Keratinocyte (primary cell): ENCODE measurements around the gene STEAP2. TPM values are rescaled to one million over a fixed set of nuclear protein-coding genes. Genes with fewer than 3 reads are reported as not detected.

Source experiments
- DNase-seq: peaks from one replicate; pipeline ENCODE4 v3.0.0-alpha.2; 2011; ENCODE audit warnings: low read depth, missing footprints, low spot score
- FAIRE-seq: peaks from 2 replicates; lab custom pipeline; 2011; peaks lifted over from hg19 to GRCh38; lab: Jason Lieb, UNC
- H2AFZ ChIP-seq: 2 replicates; pipeline ENCODE4 v1.6.0; 2012; ENCODE audit warnings: low read length, control low read depth, inconsistent platforms; ENCODE audit not compliant: control insufficient read depth
- H3K27ac ChIP-seq: 2 replicates; pipeline ENCODE4 v1.5.1; 2011; ENCODE audit warnings: low read length; ENCODE audit not compliant: control insufficient read depth, insufficient read depth
- H3K27me3 ChIP-seq: 3 replicates; pipeline ENCODE4 v1.6.0; 2011; ENCODE audit warnings: low read length; ENCODE audit not compliant: control insufficient read depth, insufficient read depth; ENCODE audit errors: extremely low read depth
- H3K36me3 ChIP-seq, 2 experiments: 2 replicates in 1 of 2; 3 replicates in 1 of 2; pipeline ENCODE4 v1.5.1; 2011; ENCODE audit warnings: low read length in 2 of 2, mild to moderate bottlenecking in 1 of 2; ENCODE audit not compliant: control insufficient read depth in 2 of 2, insufficient read depth in 2 of 2; ENCODE audit errors: extremely low read depth in 1 of 2
- H3K4me1 ChIP-seq: 3 replicates; pipeline ENCODE4 v1.5.1; 2011; ENCODE audit warnings: low read length; ENCODE audit not compliant: control insufficient read depth, insufficient read depth; ENCODE audit errors: extremely low read depth
- H3K4me2 ChIP-seq: 3 replicates; pipeline ENCODE4 v1.6.0; 2011; ENCODE audit warnings: low read depth, low read length; ENCODE audit not compliant: control insufficient read depth, insufficient read depth; ENCODE audit errors: extremely low read depth
- H3K4me3 ChIP-seq, 3 experiments: fragments of 200-600 bp in 1 of 3; sonication (generic) in 1 of 3; 2 replicates in 2 of 3; 3 replicates in 1 of 3; pipeline ENCODE4 v1.5.1; 2011 to 2016; ENCODE audit warnings: low read length in 3 of 3, mild to moderate bottlenecking in 3 of 3, control low read depth in 2 of 3, inconsistent platforms in 1 of 3, low read depth in 1 of 3, mixed read lengths in 1 of 3, mixed run types in 1 of 3, moderate library complexity in 1 of 3; ENCODE audit not compliant: control insufficient read depth in 2 of 3, insufficient read depth in 2 of 3; ENCODE audit errors: extremely low read depth in 1 of 3
- H3K79me2 ChIP-seq: 2 replicates; pipeline ENCODE4 v1.6.0; 2012; ENCODE audit warnings: low read length; ENCODE audit not compliant: control insufficient read depth, insufficient read depth
- H3K9ac ChIP-seq: 3 replicates; pipeline ENCODE4 v1.6.0; 2011; ENCODE audit warnings: low read length; ENCODE audit not compliant: control insufficient read depth, insufficient read depth; ENCODE audit errors: extremely low read depth
- H3K9me1 ChIP-seq: 3 replicates; pipeline ENCODE4 v1.6.0; 2011; ENCODE audit warnings: low read length; ENCODE audit not compliant: control insufficient read depth, insufficient read depth; ENCODE audit errors: extremely low read depth
- H3K9me3 ChIP-seq: 2 replicates; pipeline ENCODE4 v1.5.1; 2012; ENCODE audit warnings: low read depth, low read length; ENCODE audit not compliant: control insufficient read depth
- H4K20me1 ChIP-seq: 3 replicates; pipeline ENCODE4 v1.6.0; 2011; ENCODE audit warnings: low read length; ENCODE audit not compliant: control insufficient read depth, insufficient read depth; ENCODE audit errors: extremely low read depth
- EZH2 ChIP-seq: IDR thresholded peaks from one replicate; pipeline ENCODE4 v1.6.1; 2012; ENCODE audit warnings: inconsistent platforms, mild to moderate bottlenecking, low read length, moderate library complexity
- dilution Hi-C: fragments of 300-500 bp; cut with MboI; formaldehyde crosslinking; loops from one replicate; pipeline ENCODE4 v1.7.0; 2020; ENCODE audit warnings: low sequenced_read_pairs; ENCODE audit not compliant: extremely low pct_ligation_motif_present
- polyA plus RNA-seq, 5 experiments: library from polyadenylated mRNA; depleted of rRNA in 3 of 5; stranded (reverse) in 3 of 5; stranded (forward) in 1 of 5; unstranded in 1 of 5; fragments of >200 nt; gene quantifications; 1 replicate in 1 of 5; 2 replicates in 3 of 5; 3 replicates in 1 of 5; pipeline versions ENCODE4 v1.2.1 to v1.2.3, GENCODE V29; 2011 to 2012; ENCODE audit warnings: missing spikeins in 2 of 5, low read depth in 1 of 5, low replicate concordance in 1 of 5
- TF ChIP-seq, protein P1 (sequence below), 3 experiments: IDR thresholded peaks in 1 of 3; conservative IDR thresholded peaks in 1 of 3; optimal IDR thresholded peaks in 1 of 3; 2 replicates in 2 of 3; 3 replicates in 1 of 3; pipeline versions ENCODE3 to v1.5.1; 2011; ENCODE audit warnings: low read length in 3 of 3, mild to moderate bottlenecking in 3 of 3, moderate library complexity in 2 of 3, control low read depth in 1 of 3, inconsistent platforms in 1 of 3; ENCODE audit not compliant: insufficient read depth in 2 of 3; ENCODE audit errors: extremely low read depth in 1 of 3

The STEAP2 gene
- polyA plus RNA-seq, 1 donor (not counting 4 experiments of a cell fraction or from before 2014, with no cell fraction given): 3.9 TPM

GRCh38 chr7:90213521-90213920 is 2.0 kb downstream of the STEAP2 start:
- Histone ChIP-seq H3K9me3 (no peaks in the 10 kb centered on the region), H2AFZ (no peak overlapping the region), H3K4me3 (no peak overlapping the region), H3K4me2 (no peak overlapping the region), H3K9ac (no peak overlapping the region), H3K79me2 (no peaks in the 10 kb centered on the region), H3K9me1 (no peaks in the 10 kb centered on the region), H3K27ac (no peak overlapping the region), H3K27me3 (no peaks in the 10 kb centered on the region), H3K4me1 (peaks cover 11% of the 10 kb centered on the region), H3K36me3 (no peaks in the 10 kb centered on the region), H4K20me1 (no peaks in the 10 kb centered on the region)
- dilution Hi-C loops: no loop called here
- FAIRE-seq (no peak), DNase-seq (no peak)
- TF ChIP-seq, protein P1, sequence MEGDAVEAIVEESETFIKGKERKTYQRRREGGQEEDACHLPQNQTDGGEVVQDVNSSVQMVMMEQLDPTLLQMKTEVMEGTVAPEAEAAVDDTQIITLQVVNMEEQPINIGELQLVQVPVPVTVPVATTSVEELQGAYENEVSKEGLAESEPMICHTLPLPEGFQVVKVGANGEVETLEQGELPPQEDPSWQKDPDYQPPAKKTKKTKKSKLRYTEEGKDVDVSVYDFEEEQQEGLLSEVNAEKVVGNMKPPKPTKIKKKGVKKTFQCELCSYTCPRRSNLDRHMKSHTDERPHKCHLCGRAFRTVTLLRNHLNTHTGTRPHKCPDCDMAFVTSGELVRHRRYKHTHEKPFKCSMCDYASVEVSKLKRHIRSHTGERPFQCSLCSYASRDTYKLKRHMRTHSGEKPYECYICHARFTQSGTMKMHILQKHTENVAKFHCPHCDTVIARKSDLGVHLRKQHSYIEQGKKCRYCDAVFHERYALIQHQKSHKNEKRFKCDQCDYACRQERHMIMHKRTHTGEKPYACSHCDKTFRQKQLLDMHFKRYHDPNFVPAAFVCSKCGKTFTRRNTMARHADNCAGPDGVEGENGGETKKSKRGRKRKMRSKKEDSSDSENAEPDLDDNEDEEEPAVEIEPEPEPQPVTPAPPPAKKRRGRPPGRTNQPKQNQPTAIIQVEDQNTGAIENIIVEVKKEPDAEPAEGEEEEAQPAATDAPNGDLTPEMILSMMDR (optimal IDR thresholded peaks at IDR 0.05 in 1 of 3, IDR thresholded peaks at IDR 0.05 in 1 of 3, conservative IDR thresholded peaks at IDR 0.05 in 1 of 3; ENCODE audit: extremely low read depth in 1 of 3, insufficient read depth in 2 of 3, low read length in 3 of 3): no peak
- no peak for TF ChIP-seq EZH2

DNA sequence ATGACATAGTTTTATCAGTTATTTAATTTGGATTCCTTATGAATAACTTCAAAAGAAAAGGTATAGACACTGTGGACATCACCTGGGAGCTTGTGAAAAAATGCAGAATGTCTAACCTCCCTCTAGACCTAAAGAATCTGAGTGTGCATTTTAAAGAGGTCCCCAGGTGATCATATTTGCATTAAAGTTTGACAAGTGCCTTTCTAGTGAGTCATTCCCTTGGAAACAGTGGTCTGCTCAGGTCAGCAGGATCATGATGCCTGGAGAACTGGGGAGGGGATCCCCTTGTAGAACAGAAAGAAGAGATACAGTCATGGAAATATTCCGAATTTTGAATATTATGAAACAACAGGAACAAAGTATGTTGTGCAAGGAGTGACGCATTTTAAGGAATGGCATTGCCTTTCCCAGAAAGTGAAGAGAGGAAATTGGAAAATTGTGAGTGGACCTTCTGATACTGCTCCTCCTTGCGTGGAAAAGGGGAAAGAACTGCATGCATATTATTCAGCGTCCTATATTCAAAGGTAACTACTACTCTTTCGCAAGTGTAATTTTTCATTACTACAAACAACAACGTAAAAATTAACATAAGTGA is 4.6 kb downstream of the STEAP2 start:
- Histone ChIP-seq H3K9ac (no peak overlapping the region), H3K36me3 (no peaks in the 10 kb centered on the region), H3K27ac (no peak overlapping the region), H3K9me1 (no peaks in the 10 kb centered on the region), H3K4me1 (peaks cover 8% of the 10 kb centered on the region), H3K9me3 (no peaks in the 10 kb centered on the region), H3K4me2 (no peak overlapping the region), H3K4me3 (no peak overlapping the region), H3K27me3 (no peaks in the 10 kb centered on the region), H3K79me2 (no peaks in the 10 kb centered on the region), H4K20me1 (no peaks in the 10 kb centered on the region), H2AFZ (no peak overlapping the region)
- FAIRE-seq (no peak), DNase-seq (no peak)
- TF ChIP-seq, protein P1 (optimal IDR thresholded peaks at IDR 0.05 in 1 of 3, IDR thresholded peaks at IDR 0.05 in 1 of 3, conservative IDR thresholded peaks at IDR 0.05 in 1 of 3; ENCODE audit: extremely low read depth in 1 of 3, insufficient read depth in 2 of 3, low read length in 3 of 3): no peak
- no peak for TF ChIP-seq EZH2
- dilution Hi-C loops: no loop called here
